COLO668 (cell line): ENCODE results near the gene CLDN3.
"Not testable (repeated sequence)": the region's sequence is repeated elsewhere in the genome, so short reads cannot be mapped to it uniquely, and the experiment has no call there.

Experiments
- DNase-seq: peaks from one replicate; lab custom pipeline; 2025; ENCODE audit not compliant: unreplicated experiment; lab: John Stamatoyannopoulos, UW

The CLDN3 gene, protein sequence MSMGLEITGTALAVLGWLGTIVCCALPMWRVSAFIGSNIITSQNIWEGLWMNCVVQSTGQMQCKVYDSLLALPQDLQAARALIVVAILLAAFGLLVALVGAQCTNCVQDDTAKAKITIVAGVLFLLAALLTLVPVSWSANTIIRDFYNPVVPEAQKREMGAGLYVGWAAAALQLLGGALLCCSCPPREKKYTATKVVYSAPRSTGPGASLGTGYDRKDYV

GRCh38 chr7:73770002-73770859, at the start of gene CLDN3:
Gene CLDN3 (minus strand): TSS chr7:73770270. CDS start chr7:73770049, 221 bp downstream.
- peak; percentile 98 for DNase-seq

GRCh38 chr7:73817121-73817520, 47.1 kb upstream of the CLDN3 start:
- no peak for DNase-seq

DNA sequence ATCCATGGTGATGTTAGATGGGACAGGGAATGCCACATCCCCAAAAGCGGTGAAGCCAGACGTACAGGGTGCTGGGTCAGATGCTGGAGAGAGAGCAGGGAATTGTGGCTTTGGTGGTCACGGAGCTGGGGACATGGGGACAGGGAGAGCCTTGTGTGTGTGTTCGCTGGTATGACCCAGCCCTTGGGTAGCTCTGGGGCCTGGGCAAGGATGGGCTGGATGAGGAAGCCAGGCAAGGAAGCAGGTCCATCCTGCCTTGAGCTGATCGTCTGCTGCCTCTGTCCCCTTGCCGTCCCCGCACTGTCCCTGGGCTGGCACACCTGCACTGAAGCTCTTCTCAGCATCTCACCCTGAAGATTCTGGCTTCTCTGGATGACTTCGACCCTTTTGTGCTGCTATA, 45.4 kb upstream of the CLDN3 start:
- no peak for DNase-seq

- DNase-seq, result no peak
These were observed 42.9 kb upstream of the CLDN3 start for GRCh38 chr7:73812996-73813395.

DNA sequence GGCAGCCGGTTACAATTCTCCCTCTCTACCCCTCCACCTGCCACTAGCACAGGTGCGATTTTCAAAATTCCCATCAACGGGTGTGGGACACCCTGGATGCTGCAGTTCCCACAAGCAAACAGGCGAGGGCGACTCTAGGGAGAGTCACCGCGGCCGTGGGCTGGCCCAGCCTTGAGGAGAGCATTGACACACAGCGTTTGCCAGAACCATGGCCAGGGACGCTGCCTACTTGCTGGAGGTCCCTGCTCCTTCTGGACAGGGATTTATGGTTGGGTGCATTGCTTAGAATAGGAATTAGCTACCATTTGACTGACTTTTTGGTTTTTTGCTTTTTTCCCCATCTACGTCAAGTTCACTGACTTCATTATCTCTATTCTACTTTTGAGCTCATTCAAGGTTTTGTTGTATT, 41.7 kb upstream of the CLDN3 start:
- peak; percentile 77 for DNase-seq

DNA sequence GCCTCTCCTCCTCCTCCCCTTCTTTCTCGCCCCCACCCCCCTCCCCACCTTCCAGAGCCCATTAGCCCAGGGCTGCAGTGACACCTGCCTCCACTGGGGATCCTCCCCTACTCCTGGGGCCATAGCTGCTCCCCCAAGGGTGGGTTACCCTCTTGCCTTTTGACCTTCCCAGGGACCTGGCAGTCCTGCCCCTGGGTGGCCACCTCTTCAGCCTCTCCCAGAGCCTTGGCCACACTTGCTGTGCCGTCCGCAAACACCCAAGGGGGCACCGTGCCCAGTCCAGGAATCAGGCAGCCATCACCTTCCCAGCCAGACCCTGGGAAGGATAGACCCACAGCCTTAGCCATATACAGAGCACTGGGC, 40.9 kb upstream of the CLDN3 start:
- DNase-seq, result no peak

GRCh38 chr7:73809467-73809951, 39.4 kb upstream of the CLDN3 start:
- DNase-seq, result no peak

- DNase-seq, result no peak
These were observed 32.4 kb upstream of the CLDN3 start for GRCh38 chr7:73802459-73802858.

DNA sequence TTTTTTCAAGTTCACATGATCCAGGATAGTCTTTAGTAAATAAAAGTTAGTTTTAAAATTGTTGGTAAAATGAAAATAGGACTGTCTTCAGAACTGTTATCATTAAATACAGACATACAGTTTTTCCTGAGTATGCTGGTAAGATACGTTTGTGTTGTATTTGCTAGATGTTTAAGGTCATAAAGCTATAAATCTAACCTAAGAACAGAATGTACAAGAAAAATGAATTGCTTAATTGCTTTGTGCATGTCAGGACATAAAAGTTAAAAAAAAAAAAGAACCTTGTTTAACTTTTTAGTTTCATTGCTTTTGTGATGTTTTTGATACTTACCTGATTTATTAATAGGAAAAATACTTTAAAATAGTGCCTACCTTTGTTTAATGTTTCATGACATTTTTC, 31.5 kb upstream of the CLDN3 start:
- DNase-seq, result no peak

GRCh38 chr7:73799282-73800141, 29.4 kb upstream of the CLDN3 start:
- no peak for DNase-seq

DNA sequence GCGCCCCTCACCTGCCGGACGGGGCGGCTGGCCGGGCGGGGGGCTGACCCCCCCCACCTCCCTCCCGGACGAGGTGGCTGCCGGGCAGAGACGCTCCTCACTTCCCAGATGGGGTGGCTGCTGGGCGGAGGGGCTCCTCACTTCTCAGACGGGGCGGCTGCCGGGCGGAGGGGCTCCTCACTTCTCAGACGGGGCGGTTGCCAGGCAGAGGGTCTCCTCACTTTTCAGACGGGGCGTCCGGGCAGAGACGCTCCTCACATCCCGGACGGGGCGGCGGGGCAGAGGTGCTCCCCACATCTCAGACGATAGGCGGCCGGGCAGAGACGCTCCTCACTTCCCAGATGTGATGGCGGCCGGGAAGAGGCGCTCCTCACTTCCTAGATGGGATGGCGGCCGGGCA, 27.1 kb upstream of the CLDN3 start:
- DNase-seq, result not testable (repeated sequence)

DNA sequence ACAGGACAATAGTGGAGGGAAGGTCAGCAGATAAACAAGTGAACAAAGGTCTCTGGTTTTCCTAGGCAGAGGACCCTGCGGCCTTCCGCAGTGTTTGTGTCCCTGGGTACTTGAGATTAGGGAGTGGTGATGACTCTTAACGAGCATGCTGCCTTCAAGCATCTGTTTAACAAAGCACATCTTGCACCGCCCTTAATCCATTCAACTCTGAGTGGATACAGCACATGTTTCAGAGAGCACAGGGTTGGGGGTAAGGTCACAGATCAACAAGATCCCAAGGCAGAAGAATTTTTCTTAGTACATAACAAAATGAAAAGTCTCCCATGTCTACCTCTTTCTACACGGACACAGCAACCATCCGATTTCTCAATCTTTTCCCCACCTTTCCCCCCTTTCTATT, 26.6 kb upstream of the CLDN3 start:
- DNase-seq, result not testable (repeated sequence)

DNA sequence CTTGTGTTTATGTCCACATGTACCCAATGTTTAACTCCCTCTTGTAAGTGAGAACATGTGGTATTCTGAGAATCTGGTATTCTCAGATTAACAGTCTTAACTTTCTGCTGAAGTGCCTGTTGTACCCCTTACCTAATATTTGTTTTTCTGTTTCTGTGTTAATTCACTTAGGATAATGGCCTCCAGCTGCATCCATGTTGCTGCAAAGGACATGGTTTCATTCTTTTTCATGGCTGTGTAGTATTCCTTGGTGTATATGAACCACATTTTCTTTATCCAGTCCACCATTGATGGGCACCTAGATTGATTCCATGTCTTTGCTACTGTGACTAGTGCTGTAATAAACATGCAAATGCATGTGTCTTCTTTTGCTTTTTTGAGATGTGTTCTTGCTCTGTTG, 25.1 kb upstream of the CLDN3 start:
- DNase-seq, result not testable (repeated sequence)

DNA sequence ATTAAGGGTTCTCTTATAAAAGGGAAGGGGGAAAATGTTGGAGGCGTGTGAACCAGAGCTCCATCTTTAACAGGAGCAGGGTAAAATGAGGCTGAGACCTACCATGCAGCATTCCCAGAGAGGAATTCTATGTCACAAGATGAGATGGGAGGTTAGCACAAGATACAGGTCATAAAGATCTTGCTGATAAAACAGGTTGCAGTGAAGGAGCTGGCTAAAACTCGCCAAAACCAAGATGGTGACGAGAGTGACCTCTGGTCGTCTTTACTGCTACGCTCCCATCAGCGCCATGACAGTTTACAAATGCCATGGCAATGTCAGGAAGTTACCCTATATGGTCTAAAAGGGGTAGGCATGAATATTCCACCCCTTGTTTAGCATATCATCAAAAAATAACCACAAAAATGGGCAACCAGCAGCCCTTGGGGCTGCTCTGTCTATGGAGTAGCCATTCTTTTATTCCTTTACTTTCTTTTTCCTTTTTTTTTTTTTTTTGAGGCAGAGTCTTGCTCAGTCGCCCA, 21.2 kb upstream of the CLDN3 start:
- not testable (repeated sequence) for DNase-seq

DNA sequence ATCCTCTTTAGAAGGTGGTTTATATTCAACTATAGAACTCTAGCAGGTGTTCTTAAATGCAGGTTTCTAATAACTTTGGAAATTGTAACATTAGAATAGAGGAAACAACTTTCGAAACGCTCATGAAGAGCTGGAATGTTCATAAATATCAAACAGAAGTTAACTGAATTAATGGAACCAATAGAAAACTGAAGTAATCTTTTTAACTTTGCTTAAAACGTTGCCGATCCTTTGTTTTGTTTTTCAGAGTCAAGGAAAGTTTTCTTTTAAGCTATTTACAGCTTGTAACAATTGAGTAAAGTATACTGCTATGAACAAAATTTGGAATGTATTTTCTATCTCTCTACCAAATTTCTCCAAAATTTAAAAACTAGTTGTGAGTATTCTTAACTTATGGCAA, 19.0 kb upstream of the CLDN3 start:
- no peak for DNase-seq

DNA sequence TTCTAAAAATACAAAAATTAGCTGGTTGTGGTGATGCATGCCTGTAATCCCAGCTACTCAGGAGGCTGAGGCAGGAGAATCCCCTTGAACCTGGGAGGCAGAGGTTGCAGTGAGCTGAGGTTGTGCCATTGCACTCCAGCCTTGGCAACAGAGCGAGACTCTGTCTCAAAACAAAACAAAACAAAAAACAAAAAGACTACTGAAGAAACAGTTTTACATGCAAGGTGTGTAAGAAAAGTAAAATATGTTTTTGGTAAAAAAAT, 17.6 kb upstream of the CLDN3 start:
- not testable (repeated sequence) for DNase-seq

DNA sequence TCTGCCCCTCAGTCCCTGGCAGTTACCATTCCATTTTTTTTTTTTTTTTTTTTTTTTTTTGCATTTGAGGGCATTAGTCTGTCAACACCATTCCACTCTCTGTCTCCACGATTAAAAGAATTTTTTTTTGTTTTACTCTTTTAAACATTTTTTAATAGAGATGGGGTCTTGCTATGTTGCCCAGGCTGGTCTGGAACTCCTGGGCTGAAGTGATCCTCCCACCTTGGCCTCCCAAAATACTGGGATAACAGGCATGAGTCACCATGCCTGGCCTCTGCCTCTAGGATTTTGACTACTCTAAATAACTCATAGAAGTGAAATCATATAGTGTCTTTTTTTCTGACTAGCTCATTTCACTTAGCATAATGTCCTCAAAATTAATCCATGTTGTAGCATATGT, 16.5 kb upstream of the CLDN3 start:
- no peak for DNase-seq

DNA sequence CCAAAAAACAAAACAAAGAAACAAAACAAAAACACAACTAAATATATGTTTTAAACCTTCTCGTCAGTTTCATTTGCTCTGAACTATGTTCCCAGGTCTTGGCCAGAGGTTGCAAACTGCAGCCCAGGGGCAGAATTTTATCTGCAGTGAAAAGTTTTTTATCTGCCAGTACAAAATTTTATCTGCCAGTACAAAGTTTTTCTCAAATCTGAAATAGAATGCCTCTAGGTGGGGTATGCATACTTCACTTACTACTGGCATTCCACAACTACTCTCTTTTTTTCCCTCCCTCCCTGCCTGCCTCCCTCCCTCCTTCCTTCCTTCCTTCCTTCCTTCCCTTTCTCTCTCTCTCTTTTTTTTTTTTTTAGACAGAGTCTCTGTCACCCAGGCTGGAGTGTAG, 9.4 kb upstream of the CLDN3 start:
- no peak for DNase-seq

DNA sequence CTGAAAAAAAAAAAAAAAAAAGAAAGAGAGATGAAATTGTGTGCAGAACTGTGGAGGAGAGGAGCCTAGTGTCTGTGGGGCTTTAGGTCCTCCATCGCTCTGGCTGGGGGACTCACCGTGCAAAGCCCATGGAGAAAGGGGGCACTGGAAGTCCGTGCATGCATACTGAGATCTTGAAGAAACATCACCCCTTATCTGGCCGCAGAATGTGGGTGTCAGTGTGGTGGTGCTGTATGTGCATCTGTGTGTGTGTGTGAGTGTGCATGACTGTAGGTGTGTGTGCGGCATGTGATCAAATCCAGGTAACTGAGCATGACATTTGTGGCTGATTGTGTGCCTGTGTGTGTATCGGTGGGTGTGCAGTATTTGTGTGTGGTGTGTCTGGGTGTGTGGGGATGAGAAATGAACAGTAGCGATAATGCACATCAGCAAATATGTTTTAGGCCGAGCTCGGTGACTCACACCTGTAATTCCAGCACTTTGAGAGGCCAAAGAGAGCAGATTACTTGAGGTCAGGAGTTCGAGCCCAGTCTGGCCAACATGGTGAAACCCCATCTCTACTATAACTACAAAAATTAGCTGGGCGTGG, 8.8 kb upstream of the CLDN3 start:
- DNase-seq, result no peak

DNA sequence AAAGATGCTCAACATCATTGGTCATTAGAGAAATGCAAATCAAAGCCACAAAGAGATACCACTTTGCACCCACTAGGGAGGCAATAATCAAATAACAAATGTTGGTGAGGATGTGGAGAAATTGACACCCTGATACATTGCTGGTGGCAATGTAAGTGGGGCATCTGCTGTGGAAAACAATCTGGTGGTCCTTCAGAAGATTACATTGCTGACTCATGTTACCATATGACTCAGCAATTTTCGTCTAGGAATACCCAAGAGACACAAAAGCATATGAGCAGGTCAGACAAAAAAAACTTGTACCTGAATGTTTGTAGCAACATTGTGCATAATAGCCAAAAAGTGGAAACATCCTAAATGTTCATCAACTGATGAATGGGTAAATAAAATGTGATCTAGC, 4.9 kb upstream of the CLDN3 start:
- no peak for DNase-seq
